HepG2 (cell line): Measurements from ENCODE around the gene RFC2. TPM values are rescaled to one million over a fixed set of nuclear protein-coding genes. Genes with fewer than 3 reads are reported as not detected.
A peak's percentile ranks its signal among the peaks of the same experiment; 100 is the strongest.

Source experiments
- ATAC-seq: fragments of 200-7000 bp; cut with Tn5 transposase; 3 replicates; pipeline ENCODE4 v1.9.1; 2020; ENCODE audit warnings: mild to moderate bottlenecking, moderate library complexity
- BruUV-seq: library from RNA; stranded (reverse); fragments of 400-500 nt; replicated peaks from 2 replicates; lab custom pipeline; 2021; lab: Mats Ljungman, UMichigan
- CTCF ChIA-PET: fragments of 300-600 bp; formaldehyde crosslinking; extraction: SDS; loops from one replicate; lab custom pipeline; 2021; ENCODE audit warnings: low total read pairs, inconsistent platforms, low intra/inter-chr PET ratio; lab: Yijun Ruan, JAX
- POLR2A ChIA-PET: fragments of 350-600 bp; sonication (Branson Sonifier 250); formaldehyde crosslinking; loops from one replicate; lab custom pipeline; 2020; ENCODE audit warnings: antibody characterized with exemption, inconsistent platforms; lab: Yijun Ruan, JAX
- DNase-seq: peaks from one replicate; pipeline ENCODE4 v3.0.0-alpha.2; 2015; ENCODE audit warnings: low spot score
- FAIRE-seq: peaks from 3 replicates; lab custom pipeline; 2011; peaks lifted over from hg19 to GRCh38; lab: Jason Lieb, UNC
- H2AFZ ChIP-seq: one replicate; pipeline ENCODE4 v1.6.1; 2011; ENCODE audit warnings: low read length, inconsistent platforms
- H3K27ac ChIP-seq: fragments of 300-600 bp; 3 replicates; pipeline ENCODE4 v1.8.0; 2011; ENCODE audit warnings: mixed run types, mild to moderate bottlenecking, mixed read lengths, low read length, inconsistent platforms; ENCODE audit not compliant: insufficient read depth; ENCODE audit errors: extremely low read length
- H3K27me3 ChIP-seq, 2 experiments: fragments of 200-600 bp in 1 of 2; 2 replicates in 1 of 2; 3 replicates in 1 of 2; pipeline versions ENCODE4 v1.6.0 to v1.8.0; 2011; ENCODE audit warnings: low read length in 2 of 2, mild to moderate bottlenecking in 2 of 2, moderate library complexity in 2 of 2, inconsistent platforms in 1 of 2; ENCODE audit not compliant: insufficient read depth in 2 of 2, control insufficient read depth in 1 of 2
- H3K36me3 ChIP-seq, 2 experiments: fragments of 200-600 bp in 1 of 2; replicated peaks in 1 of 2; 2 replicates in 1 of 2; 3 replicates in 1 of 2; pipeline versions ENCODE4 v1.5.1 to v1.8.0; 2011; ENCODE audit warnings: low read length in 2 of 2, inconsistent platforms in 1 of 2; ENCODE audit not compliant: insufficient read depth in 2 of 2, control insufficient read depth in 1 of 2
- H3K4me1 ChIP-seq: 2 replicates; pipeline ENCODE4 v1.5.1; 2012; ENCODE audit warnings: low read length, inconsistent platforms; ENCODE audit not compliant: insufficient read depth
- H3K4me2 ChIP-seq: 2 replicates; pipeline ENCODE4 v1.6.0; 2011; ENCODE audit warnings: low read depth, low read length, inconsistent platforms
- H3K4me3 ChIP-seq, 3 experiments: fragments of 200-600 bp in 1 of 3; sonication (generic), shearing (Covaris generic) in 1 of 3; replicated peaks in 1 of 3; 2 replicates each; pipeline ENCODE4 v1.5.1; 2011 to 2016; ENCODE audit warnings: low read length in 3 of 3, inconsistent platforms in 2 of 3, low read depth in 2 of 3, mild to moderate bottlenecking in 2 of 3, control low read depth in 1 of 3, mixed read lengths in 1 of 3; ENCODE audit not compliant: insufficient read depth in 1 of 3
- H3K79me2 ChIP-seq: one replicate; pipeline ENCODE4 v1.6.1; 2011; ENCODE audit warnings: low read length, inconsistent platforms; ENCODE audit not compliant: insufficient read depth
- H3K9ac ChIP-seq: 2 replicates; pipeline ENCODE4 v1.6.0; 2011; ENCODE audit warnings: mild to moderate bottlenecking, low read depth, low read length, inconsistent platforms; ENCODE audit not compliant: insufficient read depth
- H3K9me3 ChIP-seq: 2 replicates; pipeline ENCODE4 v1.5.1; 2012; ENCODE audit warnings: mild to moderate bottlenecking, low read length
- H4K20me1 ChIP-seq: 2 replicates; pipeline ENCODE4 v1.6.0; 2011; ENCODE audit warnings: inconsistent platforms, mild to moderate bottlenecking, low read length, moderate library complexity; ENCODE audit not compliant: insufficient read depth
- DPF2 ChIP-seq: sonication (generic); formaldehyde crosslinking; IDR thresholded peaks from 2 replicates; pipeline ENCODE4 v1.4.0; 2020; ENCODE audit warnings: mild to moderate bottlenecking, low read depth, missing genetic modification reagents, borderline replicate concordance
- E2F1 ChIP-seq: sonication (generic); formaldehyde crosslinking; IDR thresholded peaks from 2 replicates; pipeline ENCODE4 v1.5.0; 2020; ENCODE audit warnings: missing genetic modification reagents
- FLYWCH1 ChIP-seq: sonication (generic); formaldehyde crosslinking; IDR thresholded peaks from 2 replicates; pipeline ENCODE4 v1.8.1; 2023; ENCODE audit warnings: mild to moderate bottlenecking, missing genetic modification reagents
- NFE2L1 ChIP-seq: sonication (generic); formaldehyde crosslinking; IDR thresholded peaks from 2 replicates; pipeline ENCODE4 v1.4.0; 2020; ENCODE audit warnings: missing genetic modification reagents, mild to moderate bottlenecking, borderline replicate concordance
- SALL1 ChIP-seq: sonication (generic); formaldehyde crosslinking; IDR thresholded peaks from 2 replicates; pipeline ENCODE4 v1.8.0; 2022; ENCODE audit warnings: mild to moderate bottlenecking, missing genetic modification reagents
- SMAD1 ChIP-seq: sonication (generic); formaldehyde crosslinking; IDR thresholded peaks from 2 replicates; pipeline ENCODE4 v1.4.0; 2020; ENCODE audit warnings: missing genetic modification reagents, low read depth, mild to moderate bottlenecking, borderline replicate concordance
- ZBTB33 ChIP-seq: sonication (generic); formaldehyde crosslinking; IDR thresholded peaks from 2 replicates; pipeline ENCODE4 v1.4.0; 2020; ENCODE audit warnings: missing genetic modification reagents
- ZFP62 ChIP-seq: sonication (generic); formaldehyde crosslinking; IDR thresholded peaks from 2 replicates; pipeline ENCODE4 v1.4.0; 2020; ENCODE audit warnings: missing genetic modification reagents
- ZNF20 ChIP-seq: sonication (generic); formaldehyde crosslinking; IDR thresholded peaks from 2 replicates; pipeline ENCODE4 v1.4.0; 2020; ENCODE audit warnings: mild to moderate bottlenecking, moderate library complexity, missing genetic modification reagents
- ZNF768 ChIP-seq: sonication (generic); formaldehyde crosslinking; IDR thresholded peaks from 2 replicates; pipeline ENCODE4 v1.4.0; 2020; ENCODE audit warnings: missing genetic modification reagents
- WGBS: methylation state at CpG from one replicate; pipeline ENCODE4 v1.1.6; 2017; ENCODE audit warnings: low lambda C conversion rate; 5-methylcytosine and 5-hydroxymethylcytosine counted together
- in situ Hi-C: cut with HindIII; loops from 2 replicates; pipeline ENCODE4 v1.10.0; 2017; ENCODE audit warnings: low pct_unique_long_range_greater_than_20kb; ENCODE audit not compliant: extremely low pct_ligation_motif_present
- intact Hi-C: fragments of 100-400 bp; cut with micrococcal nuclease; formaldehyde crosslinking; loops from one replicate; pipeline ENCODE4 v1.10.0; 2022; ENCODE audit not compliant: unreplicated experiment
- polyA plus RNA-seq, 8 experiments: library from polyadenylated mRNA; depleted of rRNA in 3 of 8; stranded (reverse) in 7 of 8; unstranded in 1 of 8; fragments of >200 nt; fragmentation: Illumina TruSeq in 4 of 8; extraction: Trizol in 4 of 8; gene quantifications; 2 replicates each; pipeline versions ENCODE4 v1.2.1 to v1.2.3, GENCODE V29; 2011 to 2016; ENCODE audit warnings: low read depth in 4 of 8, missing spikeins in 1 of 8, mixed read lengths in 1 of 8; ENCODE audit not compliant: insufficient read depth in 1 of 8
- total RNA-seq, 5 experiments: library from RNA; depleted of rRNA; stranded (reverse); fragments of >200 nt; fragmentation: Illumina TruSeq; extraction: Trizol; gene quantifications; 2 replicates each; pipeline ENCODE4 v1.2.3, GENCODE V29; 2016; ENCODE audit warnings: low read depth in 1 of 5
- TF ChIP-seq, protein P1 (sequence below), 2 experiments: IDR thresholded peaks; 2 replicates each; pipeline ENCODE4 v1.6.1; 2011 to 2012; ENCODE audit warnings: low read length in 2 of 2, borderline replicate concordance in 1 of 2, low read depth in 1 of 2, mild to moderate bottlenecking in 1 of 2, moderate library complexity in 1 of 2

Gene RFC2
- total and polyA plus RNA-seq, 2 of the 13 experiments (the other 11 are each of a cell fraction or from before 2014, with no cell fraction given) = 14.6 to 43.5 TPM

- TF ChIP-seq NFE2L1 (CRISPR knock-in tag) (no peak), ZBTB33 (CRISPR knock-in tag) (no peak), FLYWCH1 (CRISPR knock-in tag) (no peak), ZNF20 (no peak), SALL1 (no peak), SMAD1 (CRISPR knock-in tag) (no peak), E2F1 (CRISPR knock-in tag) (no peak)
Measured at GRCh38 chr7:74214816-74215630, 39.2 kb downstream of the RFC2 start (continued).

GRCh38 chr7:74212661-74213060 is 41.5 kb downstream of the RFC2 start:
- Histone ChIP-seq H3K9ac (no peak overlapping the region), H3K4me1 (peaks cover 18% of the 10 kb centered on the region; the same call in 1 of the 2 replicates), H3K79me2 (no peaks in the 10 kb centered on the region), H3K36me3 (no peaks in the 10 kb centered on the region), H3K4me3 (no peak overlapping the region), H4K20me1 (no peaks in the 10 kb centered on the region), H3K27me3 (no peaks in the 10 kb centered on the region; a peak in 2 of 5 replicates), H3K27ac (no peak overlapping the region), H2AFZ (no peak overlapping the region), H3K4me2 (no peak overlapping the region), H3K9me3 (no peaks in the 10 kb centered on the region)
- DNase-seq = no peak
- no peak for FAIRE-seq
- in situ Hi-C loops = loop anchor here (25.0 kb wide), 1 partner anchor 350 kb away; no protein-coding TSS in a partner anchor
- POLR2A ChIA-PET = no interaction called here
- WGBS = 17% methylated on average over 2 of the region's 11 CpGs
- CTCF ChIA-PET = no interaction called here
- ATAC-seq = no peak
- TF ChIP-seq DPF2 (CRISPR knock-in tag) (no peak), ZNF768 (CRISPR knock-in tag) (peak; percentile 45; the same call in 1 of the 2 replicates), ZFP62 (CRISPR knock-in tag) (no peak)
- TF ChIP-seq, protein P1, sequence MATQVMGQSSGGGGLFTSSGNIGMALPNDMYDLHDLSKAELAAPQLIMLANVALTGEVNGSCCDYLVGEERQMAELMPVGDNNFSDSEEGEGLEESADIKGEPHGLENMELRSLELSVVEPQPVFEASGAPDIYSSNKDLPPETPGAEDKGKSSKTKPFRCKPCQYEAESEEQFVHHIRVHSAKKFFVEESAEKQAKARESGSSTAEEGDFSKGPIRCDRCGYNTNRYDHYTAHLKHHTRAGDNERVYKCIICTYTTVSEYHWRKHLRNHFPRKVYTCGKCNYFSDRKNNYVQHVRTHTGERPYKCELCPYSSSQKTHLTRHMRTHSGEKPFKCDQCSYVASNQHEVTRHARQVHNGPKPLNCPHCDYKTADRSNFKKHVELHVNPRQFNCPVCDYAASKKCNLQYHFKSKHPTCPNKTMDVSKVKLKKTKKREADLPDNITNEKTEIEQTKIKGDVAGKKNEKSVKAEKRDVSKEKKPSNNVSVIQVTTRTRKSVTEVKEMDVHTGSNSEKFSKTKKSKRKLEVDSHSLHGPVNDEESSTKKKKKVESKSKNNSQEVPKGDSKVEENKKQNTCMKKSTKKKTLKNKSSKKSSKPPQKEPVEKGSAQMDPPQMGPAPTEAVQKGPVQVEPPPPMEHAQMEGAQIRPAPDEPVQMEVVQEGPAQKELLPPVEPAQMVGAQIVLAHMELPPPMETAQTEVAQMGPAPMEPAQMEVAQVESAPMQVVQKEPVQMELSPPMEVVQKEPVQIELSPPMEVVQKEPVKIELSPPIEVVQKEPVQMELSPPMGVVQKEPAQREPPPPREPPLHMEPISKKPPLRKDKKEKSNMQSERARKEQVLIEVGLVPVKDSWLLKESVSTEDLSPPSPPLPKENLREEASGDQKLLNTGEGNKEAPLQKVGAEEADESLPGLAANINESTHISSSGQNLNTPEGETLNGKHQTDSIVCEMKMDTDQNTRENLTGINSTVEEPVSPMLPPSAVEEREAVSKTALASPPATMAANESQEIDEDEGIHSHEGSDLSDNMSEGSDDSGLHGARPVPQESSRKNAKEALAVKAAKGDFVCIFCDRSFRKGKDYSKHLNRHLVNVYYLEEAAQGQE (IDR thresholded peaks at IDR 0.05; ENCODE audit: borderline replicate concordance in 1 of 2, low read depth in 1 of 2, low read length in 2 of 2) = no peak
- BruUV-seq = no TSS peak
- intact Hi-C loops = no loop called here
